GM19372 (cell line): ENCODE results near the gene CYLD.

Experiments
- ATAC-seq: cut with Tn5 transposase; IDR thresholded peaks from one replicate; pipeline ENCODE4 v1.9.1; 2021; ENCODE audit warnings: mild to moderate bottlenecking, low read depth, moderate library complexity; ENCODE audit not compliant: unreplicated experiment

Gene CYLD

GRCh38 chr16:50774960-50775359 lies 33.1 kb downstream of the CYLD start:
- ATAC-seq: no peak

GRCh38 chr16:50776037-50776436 lies 34.2 kb downstream of the CYLD start:
- ATAC-seq: no peak

GRCh38 chr16:50778284-50779163 lies 36.6 kb downstream of the CYLD start:
- no peak for ATAC-seq

GRCh38 chr16:50781043-50781442 lies 39.2 kb downstream of the CYLD start:
- ATAC-seq: no peak

GRCh38 chr16:50781518-50781917 lies 39.6 kb downstream of the CYLD start:
- no peak for ATAC-seq

GRCh38 chr16:50789757-50790156 lies 47.9 kb downstream of the CYLD start:
- ATAC-seq: no peak

GRCh38 chr16:50791522-50791921 lies 49.6 kb downstream of the CYLD start:
- ATAC-seq: no peak

GRCh38 chr16:50796829-50797228 lies 54.9 kb downstream of the CYLD start:
- ATAC-seq: no peak

- ATAC-seq: no peak
These were observed 55.6 kb downstream of the CYLD start for GRCh38 chr16:50797456-50797855.

GRCh38 chr16:50800074-50800473 lies 58.2 kb downstream of the CYLD start:
- ATAC-seq: no peak

- no peak for ATAC-seq
These were observed 59.1 kb downstream of the CYLD start for GRCh38 chr16:50801036-50801435.

GRCh38 chr16:50802000-50802399 lies 60.1 kb downstream of the CYLD start:
- no peak for ATAC-seq

GRCh38 chr16:50802961-50803360 lies 61.1 kb downstream of the CYLD start:
- no peak for ATAC-seq

GRCh38 chr16:50804290-50804907 lies 62.5 kb downstream of the CYLD start:
- ATAC-seq: no peak

GRCh38 chr16:50806099-50807062 lies 64.5 kb downstream of the CYLD start:
- peak; percentile 88 for ATAC-seq

- ATAC-seq: no peak
These were observed 67.1 kb downstream of the CYLD start for GRCh38 chr16:50808929-50809538.

- ATAC-seq: no peak
These were observed 67.7 kb downstream of the CYLD start for GRCh38 chr16:50809561-50809960.

GRCh38 chr16:50810241-50810965 lies 68.5 kb downstream of the CYLD start:
- no peak for ATAC-seq

- no peak for ATAC-seq
These were observed 70.2 kb downstream of the CYLD start for GRCh38 chr16:50812046-50812445.
